Islet of Langerhans (tissue), 1 donor: Measurements from ENCODE around the gene TMEM184A.
"Not testable (repeated sequence)": the region's sequence is repeated elsewhere in the genome, so short reads cannot be mapped to it uniquely, and the experiment has no call there.

Experiments
- FAIRE-seq: peaks from one replicate; lab custom pipeline; 2011; peaks lifted over from hg19 to GRCh38; lab: Jason Lieb, UNC

TMEM184A gene

DNA sequence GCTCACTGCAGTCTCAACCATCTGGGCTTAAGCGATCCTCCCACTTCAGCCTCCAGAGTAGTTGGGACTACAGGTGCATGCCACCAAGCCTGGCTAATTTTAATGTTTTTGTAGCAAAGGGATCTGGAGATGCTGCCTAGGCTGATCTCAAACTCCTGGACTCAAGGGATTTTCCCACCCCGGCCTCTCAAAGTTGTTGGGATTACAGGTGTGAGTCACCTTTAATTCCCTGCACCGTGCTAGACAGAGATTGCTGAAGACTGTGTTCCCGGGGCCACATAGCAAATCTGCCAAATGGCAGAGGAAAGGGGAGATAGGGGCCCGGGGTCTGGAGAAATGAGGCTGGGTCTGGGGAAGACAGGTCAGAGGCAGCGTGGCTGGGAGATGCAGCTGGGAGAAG is 34.5 kb upstream of the TMEM184A start:
- no peak for FAIRE-seq

DNA sequence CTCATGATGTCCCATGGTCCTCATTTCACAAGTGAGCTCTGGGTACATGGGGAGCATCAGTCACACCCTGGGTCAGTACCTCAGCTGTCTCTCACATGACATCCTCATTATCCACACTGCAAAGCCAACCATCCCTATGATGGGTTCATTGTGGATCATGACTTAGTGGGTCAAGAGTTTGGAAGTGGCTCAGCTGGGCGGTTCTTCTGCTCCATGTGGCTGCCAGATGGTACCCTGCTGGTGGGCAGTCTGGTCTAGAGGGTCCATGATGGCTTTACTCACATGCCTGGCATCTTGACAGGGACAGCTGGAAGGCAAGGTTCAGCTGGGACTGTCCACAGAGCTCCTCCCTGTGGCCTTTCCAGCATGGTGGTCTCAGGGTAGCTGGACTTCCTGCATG is 33.0 kb upstream of the TMEM184A start:
- FAIRE-seq = no peak

GRCh38 chr7:1587738-1588137 is 31.7 kb upstream of the TMEM184A start:
- FAIRE-seq = no peak

DNA sequence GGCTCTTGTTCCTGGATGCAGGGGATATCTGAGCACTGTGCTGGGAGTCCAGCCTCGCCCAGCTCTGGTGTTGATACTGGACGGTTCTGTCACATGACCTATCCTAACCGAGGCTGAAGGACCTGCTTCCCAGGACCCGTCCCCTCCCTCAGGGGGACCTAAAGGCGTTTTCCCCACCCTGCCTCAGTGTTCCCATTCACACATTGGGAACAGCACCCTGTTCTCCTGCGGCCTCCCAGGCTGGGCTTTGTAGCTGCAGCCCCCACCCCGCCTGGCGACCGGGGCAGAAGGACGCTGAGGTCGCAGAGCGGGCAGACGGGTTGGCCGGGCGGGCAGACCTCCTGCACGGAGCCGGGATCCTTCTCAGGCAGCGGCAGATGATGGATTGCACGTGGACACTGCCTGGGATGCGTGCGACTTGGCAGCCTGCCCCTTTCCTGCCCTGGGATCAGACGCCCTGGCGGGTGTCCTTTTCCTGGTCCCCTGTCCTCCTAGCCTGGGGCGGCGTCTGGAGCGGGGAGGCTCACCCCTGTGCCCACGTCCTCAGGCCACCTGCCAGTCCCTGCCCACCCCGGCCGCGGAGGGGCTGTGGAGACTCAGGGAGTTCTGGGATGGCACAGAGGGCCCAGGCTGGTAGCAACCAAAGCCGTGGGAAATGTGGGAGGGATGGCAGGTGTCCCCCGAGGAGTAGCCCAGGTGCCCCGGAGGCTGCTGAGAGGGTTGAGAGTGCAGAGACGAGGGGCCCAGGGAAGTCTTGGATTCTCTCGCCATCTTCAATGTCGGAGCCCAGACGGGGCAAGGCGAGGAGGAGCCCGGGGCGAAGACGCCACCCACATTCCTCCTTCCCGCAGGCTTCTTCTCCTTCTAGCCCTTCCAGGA is 31.1 kb upstream of the TMEM184A start:
- no peak for FAIRE-seq

GRCh38 chr7:1586126-1586826 is 30.3 kb upstream of the TMEM184A start:
- FAIRE-seq = no peak

GRCh38 chr7:1585142-1585981 is 29.4 kb upstream of the TMEM184A start:
- no peak for FAIRE-seq

DNA sequence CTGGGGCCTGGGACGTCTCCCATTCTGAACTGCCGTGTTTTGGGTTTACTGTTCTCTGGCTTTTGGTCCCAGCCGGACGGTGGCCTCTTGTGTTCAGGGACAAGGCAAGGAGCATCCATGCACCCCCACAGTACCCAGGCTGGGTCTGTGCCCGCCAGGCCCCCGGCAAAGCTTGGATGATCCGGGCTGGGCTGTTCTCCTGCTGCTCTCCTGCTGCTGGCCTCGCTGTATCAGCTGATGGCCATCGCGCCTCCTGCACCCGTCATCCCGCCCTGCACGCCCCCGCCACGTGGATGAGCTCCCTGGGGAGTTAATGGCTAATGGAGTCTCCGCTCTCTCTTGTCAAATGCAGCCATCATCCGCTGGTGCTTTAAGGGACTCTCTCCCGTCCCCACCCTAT is 28.7 kb upstream of the TMEM184A start:
- no peak for FAIRE-seq

GRCh38 chr7:1583241-1583930 is 27.4 kb upstream of the TMEM184A start:
- not testable (repeated sequence) for FAIRE-seq

DNA sequence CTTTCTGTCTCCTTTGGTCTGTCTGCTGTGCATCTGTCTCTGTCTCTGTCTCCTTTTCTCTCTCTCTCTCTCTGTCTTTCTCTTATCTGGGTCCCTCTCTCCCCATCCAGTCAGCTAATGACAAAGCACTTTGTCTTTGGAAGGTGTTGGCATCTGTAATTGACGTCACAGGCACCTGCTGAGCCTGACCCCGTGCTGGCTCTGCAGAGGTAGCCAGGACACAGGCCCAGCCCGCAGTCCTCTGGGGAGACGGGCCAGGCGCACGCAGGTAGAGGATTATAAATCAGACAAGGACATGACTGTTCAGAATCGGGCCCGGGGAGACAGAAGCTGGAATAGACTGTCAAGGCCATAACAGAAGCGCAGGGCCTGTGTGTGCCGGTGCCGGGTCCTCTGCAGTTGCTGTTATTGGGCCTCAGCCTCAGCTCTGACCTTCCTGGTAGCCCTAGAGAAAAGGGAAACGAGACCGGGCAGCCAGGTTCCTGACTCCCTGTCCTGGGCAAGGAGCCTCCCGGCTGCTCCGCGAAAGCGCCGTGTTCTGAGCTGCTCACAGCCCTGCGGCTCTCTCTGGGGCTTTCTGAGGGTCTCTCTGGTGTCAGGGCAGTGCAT is 24.5 kb upstream of the TMEM184A start:
- FAIRE-seq = no peak

- FAIRE-seq = no peak
Observed at GRCh38 chr7:1579481-1580421, 23.7 kb upstream of the TMEM184A start.

GRCh38 chr7:1578513-1578912 is 22.5 kb upstream of the TMEM184A start:
- no peak for FAIRE-seq

- FAIRE-seq = no peak
Observed at GRCh38 chr7:1576521-1577253, 20.7 kb upstream of the TMEM184A start.

DNA sequence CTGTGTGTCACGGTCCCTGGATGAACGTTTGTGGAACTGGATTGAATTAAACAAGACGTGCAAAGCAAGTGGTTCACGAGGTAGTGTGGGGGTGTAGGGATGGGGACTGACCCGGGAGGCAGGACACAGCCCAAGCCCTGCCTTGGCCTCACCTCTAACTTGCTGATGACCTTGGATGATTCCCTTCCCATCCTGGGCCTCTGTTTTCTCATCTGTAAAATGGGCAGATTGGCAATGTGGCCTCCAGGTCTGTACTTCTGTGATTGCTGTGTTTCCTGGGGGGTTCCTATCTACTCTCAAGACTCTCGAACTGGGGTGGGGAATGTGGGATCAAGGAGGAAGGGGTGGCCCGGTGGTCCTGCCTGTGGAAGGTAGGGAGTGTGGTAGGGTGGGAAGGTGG is 19.8 kb upstream of the TMEM184A start:
- FAIRE-seq = no peak

GRCh38 chr7:1572111-1572822 is 16.3 kb upstream of the TMEM184A start:
- no peak for FAIRE-seq

DNA sequence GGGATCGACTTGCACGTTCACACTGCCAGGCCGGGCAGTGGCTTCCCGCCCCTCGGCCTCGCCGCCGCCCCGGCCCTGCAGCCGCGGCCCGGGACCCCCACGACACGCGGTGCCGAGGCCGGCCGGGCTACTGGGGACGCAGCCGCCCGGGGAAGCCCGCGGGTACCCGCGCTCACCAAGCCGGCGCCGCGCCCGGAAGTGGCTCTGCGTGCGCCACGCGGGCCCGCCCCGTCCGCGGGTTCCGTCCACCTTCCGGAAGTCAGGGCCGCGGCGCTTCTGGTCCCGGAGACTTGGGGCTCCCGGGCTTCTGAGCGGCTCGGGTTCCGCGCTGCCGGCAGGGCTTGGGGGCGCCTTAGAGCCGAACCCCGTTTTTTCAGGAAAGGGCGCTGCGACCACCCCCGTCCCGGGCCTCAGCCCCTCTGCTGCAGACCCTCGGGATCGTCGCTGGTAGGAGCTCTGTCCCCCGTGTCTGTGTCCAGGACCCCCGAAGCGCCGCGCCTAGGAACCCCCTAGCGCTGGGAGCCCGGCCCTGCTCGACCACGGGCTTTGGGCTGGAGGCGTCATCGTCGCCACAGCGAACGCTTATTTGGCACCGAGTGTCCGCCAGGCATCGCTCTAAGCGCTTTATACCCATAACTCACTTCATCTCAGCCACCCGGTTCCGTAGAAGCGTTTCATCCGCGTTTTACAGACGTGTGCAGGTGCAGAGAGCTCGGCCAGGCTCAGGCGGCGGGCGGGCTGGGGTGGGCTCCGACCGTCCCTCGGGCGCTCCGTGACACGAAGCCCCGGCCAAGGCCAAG is 14.0 kb upstream of the TMEM184A start, which contains the start of gene PSMG3:
Gene PSMG3 (minus strand): TSS at position 200 of the 800 bp plus-strand sequence. CDS start 693 bp downstream, outside the sequence.
- no peak for FAIRE-seq

GRCh38 chr7:1569440-1569832 is 13.4 kb upstream of the TMEM184A start:
- FAIRE-seq = no peak

GRCh38 chr7:1569016-1569415 is 13.0 kb upstream of the TMEM184A start:
- no peak for FAIRE-seq

DNA sequence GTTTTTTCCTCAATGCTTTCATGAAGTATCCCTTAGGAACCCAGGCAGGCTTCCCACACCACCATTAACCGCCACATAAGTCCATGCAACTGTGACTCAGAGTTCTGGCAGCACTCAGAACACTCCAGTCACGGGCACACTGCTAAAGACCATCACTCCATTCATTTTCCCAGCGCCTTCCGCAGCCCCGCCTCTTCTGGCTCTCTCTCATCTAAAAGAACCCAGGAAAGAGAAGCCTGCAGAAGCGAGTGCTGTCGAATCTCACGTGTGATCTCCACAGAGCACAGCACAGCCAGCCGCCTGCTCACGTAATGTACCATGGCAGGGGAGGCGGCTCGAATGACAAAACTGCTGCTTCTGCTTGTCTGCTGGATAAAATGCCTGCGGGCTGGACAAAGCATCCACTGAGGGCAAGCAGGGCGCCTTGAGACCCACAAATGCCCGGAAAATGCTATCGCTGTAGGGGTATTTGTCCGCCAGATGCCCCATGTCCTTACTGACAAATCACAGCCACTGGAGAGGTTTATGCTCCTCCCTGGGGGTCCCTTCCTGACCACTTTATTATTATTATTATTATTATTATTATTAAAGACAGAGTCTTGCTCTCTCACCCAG is 12.0 kb upstream of the TMEM184A start:
- no peak for FAIRE-seq
